A549 (cell line): ENCODE results near the gene CSTA. TPM values are rescaled to one million over a fixed set of nuclear protein-coding genes. Genes with fewer than 3 reads are reported as not detected.

ENCODE experiments used
- ATAC-seq, 2 experiments: fragments of 200-7000 bp in 1 of 2; fragments of >200 bp in 1 of 2; cut with Nextera tagmentation in 1 of 2; cut with Tn5 transposase in 1 of 2; 3 replicates each; pipeline versions ENCODE4 v1.8.0 to v1.9.1; 2018 to 2020; ENCODE audit warnings: mild to moderate bottlenecking in 1 of 2, moderate library complexity in 1 of 2
- CTCF ChIA-PET: fragments of 300-600 bp; sonication (Branson Sonifier 250); formaldehyde crosslinking; extraction: SDS; loops from one replicate; lab custom pipeline; 2021; ENCODE audit warnings: antibody characterized with exemption, inconsistent platforms; lab: Yijun Ruan, JAX
- POLR2A ChIA-PET: fragments of 350-600 bp; formaldehyde crosslinking; extraction: SDS; loops from one replicate; lab custom pipeline; 2021; ENCODE audit warnings: antibody characterized with exemption, inconsistent platforms; lab: Yijun Ruan, JAX
- DNase-seq, 2 experiments: peaks; one replicate each; pipeline versions ENCODE4 v3.0.0 to v3.0.0-alpha.2; 2011 to 2016; ENCODE audit warnings: low read depth in 1 of 2, low spot score in 1 of 2
- FAIRE-seq: peaks from 2 replicates; lab custom pipeline; 2011; peaks lifted over from hg19 to GRCh38; lab: Jason Lieb, UNC
- H3K27ac ChIP-seq, 2 experiments: fragments of >200 bp; sonication (Bioruptor Twin); formaldehyde crosslinking; 3 replicates each; pipeline ENCODE4 v1.5.1; 2016 to 2017
- H3K4me1 ChIP-seq: fragments of >200 bp; sonication (Bioruptor Twin); formaldehyde crosslinking; 3 replicates; pipeline ENCODE4 v1.6.1; 2016
- H3K4me2 ChIP-seq: fragments of >200 bp; sonication (Bioruptor Twin); formaldehyde crosslinking; 3 replicates; pipeline ENCODE4 v1.6.1; 2016
- H3K4me3 ChIP-seq: fragments of >200 bp; sonication (Bioruptor Twin); formaldehyde crosslinking; 3 replicates; pipeline ENCODE4 v1.5.1; 2016
- H3K9me3 ChIP-seq: fragments of >200 bp; sonication (Bioruptor Twin); formaldehyde crosslinking; 3 replicates; pipeline ENCODE4 v1.6.1; 2016
- CTCF ChIP-seq: fragments of >200 bp; sonication (Bioruptor Twin); formaldehyde crosslinking; IDR thresholded peaks from 3 replicates; pipeline ENCODE4 v1.5.1; 2016
- EP300 ChIP-seq, 2 experiments: fragments of >200 bp; sonication (Bioruptor Twin); formaldehyde crosslinking; IDR thresholded peaks; 2 replicates in 1 of 2; 3 replicates in 1 of 2; pipeline ENCODE4 v1.6.1; 2016 to 2017
- GATA3 ChIP-seq: IDR thresholded peaks from 2 replicates; pipeline ENCODE4 v1.6.1; 2012; ENCODE audit warnings: borderline replicate concordance
- HES2 ChIP-seq: fragments of >200 bp; sonication (Bioruptor Twin); formaldehyde crosslinking; IDR thresholded peaks from 2 replicates; pipeline ENCODE4 v1.6.1; 2016
- HMGXB4 ChIP-seq: fragments of 250-450 bp; sonication (Bioruptor Pico); IDR thresholded peaks from 2 replicates; pipeline ENCODE4 v1.5.0; 2021; ENCODE audit warnings: mild to moderate bottlenecking, moderate library complexity, borderline replicate concordance
- JUN ChIP-seq, 2 experiments: fragments of >200 bp; sonication (Bioruptor Twin); formaldehyde crosslinking; IDR thresholded peaks; 2 replicates in 1 of 2; 3 replicates in 1 of 2; pipeline ENCODE4 v1.6.1; 2016 to 2017
- KDM5A ChIP-seq: fragments of 200-600 bp; sonication (generic); IDR thresholded peaks from 2 replicates; pipeline ENCODE4 v1.6.1; 2016; ENCODE audit warnings: antibody characterized with exemption, mild to moderate bottlenecking
- MAZ ChIP-seq: fragments of 150-350 bp; IDR thresholded peaks from 2 replicates; pipeline ENCODE4 v1.6.1; 2014; ENCODE audit warnings: antibody characterized with exemption, low read depth, low read length, borderline replicate concordance
- NFE2L2 ChIP-seq: fragments of 150-350 bp; conservative IDR thresholded peaks from 2 replicates; pipeline ENCODE4 v1.6.1; 2014; ENCODE audit warnings: low read length
- NPAS2 ChIP-seq: fragments of 250-450 bp; sonication (Bioruptor Pico); IDR thresholded peaks from 2 replicates; pipeline ENCODE4 v1.8.0; 2022; ENCODE audit warnings: mild to moderate bottlenecking, moderate library complexity, borderline replicate concordance
- POLR2A ChIP-seq: IDR thresholded peaks from 2 replicates; pipeline ENCODE4 v1.6.1; 2012; ENCODE audit warnings: mild to moderate bottlenecking, low read length
- POLR2AphosphoS2 ChIP-seq: conservative IDR thresholded peaks from 2 replicates; pipeline ENCODE4 v1.6.1; 2012; ENCODE audit warnings: low read length, improper control_type of control experiment, inconsistent platforms
- RAD21 ChIP-seq, 2 experiments: fragments of >200 bp in 1 of 2; sonication (Bioruptor Twin) in 1 of 2; formaldehyde crosslinking in 1 of 2; IDR thresholded peaks in 1 of 2; conservative IDR thresholded peaks in 1 of 2; 2 replicates in 1 of 2; 3 replicates in 1 of 2; pipeline ENCODE4 v1.6.1; 2012 to 2018; ENCODE audit warnings: inconsistent platforms in 1 of 2
- RARB ChIP-seq: fragments of 250-450 bp; sonication (Bioruptor Pico); IDR thresholded peaks from 2 replicates; pipeline ENCODE4 v1.8.0; 2021; ENCODE audit warnings: mild to moderate bottlenecking, moderate library complexity
- RCOR1 ChIP-seq: fragments of 150-350 bp; IDR thresholded peaks from 2 replicates; pipeline ENCODE4 v1.6.1; 2014; ENCODE audit warnings: antibody characterized with exemption, low read length, low read depth
- RFX5 ChIP-seq: fragments of 450-650 bp; IDR thresholded peaks from 2 replicates; pipeline ENCODE4 v1.7.1; 2014; ENCODE audit warnings: antibody characterized with exemption, mild to moderate bottlenecking, moderate library complexity
- SREBF2 ChIP-seq: fragments of 450-650 bp; IDR thresholded peaks from 2 replicates; pipeline ENCODE4 v1.6.1; 2014; ENCODE audit warnings: mild to moderate bottlenecking, moderate library complexity
- TP53 ChIP-seq: fragments of 250-450 bp; sonication (Bioruptor Pico); IDR thresholded peaks from 2 replicates; pipeline ENCODE4 v1.5.0; 2021; ENCODE audit warnings: mild to moderate bottlenecking, moderate library complexity
- ZFP36 ChIP-seq: fragments of 450-650 bp; IDR thresholded peaks from 2 replicates; pipeline ENCODE4 v1.6.1; 2014; ENCODE audit warnings: borderline replicate concordance; ENCODE audit not compliant: partially characterized antibody
- ZSCAN20 ChIP-seq: fragments of 250-450 bp; sonication (Bioruptor Pico); IDR thresholded peaks from 2 replicates; pipeline ENCODE4 v1.8.0; 2022; ENCODE audit warnings: mild to moderate bottlenecking, moderate library complexity
- WGBS: methylation state at CpG from one replicate; pipeline ENCODE4 v1.1.6; 2017; ENCODE audit errors: missing lambda C conversion rate; 5-methylcytosine and 5-hydroxymethylcytosine counted together
- polyA plus RNA-seq, 4 experiments: library from polyadenylated mRNA; depleted of rRNA in 3 of 4; stranded (reverse); fragments of >200 nt; fragmentation: RNase III in 1 of 4; extraction: RNeasy Plus Mini Kit Qiagen cat#74134 plus additional on column Dnase treatment in 1 of 4; gene quantifications; 2 replicates in 3 of 4; 3 replicates in 1 of 4; pipeline ENCODE4 v1.2.3, GENCODE V29; 2011 to 2017

CSTA gene
- polyA plus RNA-seq, 2 of the 4 experiments (the other 2 are of a cell fraction) = 0.41 to 7.8 TPM

- CTCF ChIA-PET = no interaction called here
- DNase-seq (no peak), FAIRE-seq (no peak), ATAC-seq (no peak)
- no peak overlapping the region for H3K4me2 ChIP-seq
- no peak overlapping the region for H3K4me3 ChIP-seq
- TF ChIP-seq RARB (CRISPR knock-in tag) (no peak), MAZ (no peak), KDM5A (no peak), HES2 (no peak), POLR2A (0 out of 2 replicates have a peak, but pooled peaks have one; percentile 3)
- no peak overlapping the region for H3K27ac ChIP-seq
- POLR2A ChIA-PET = no interaction called here
- H3K4me1 ChIP-seq = no peaks in the 10 kb centered on the region
- H3K9me3 ChIP-seq = no peaks in the 10 kb centered on the region
- WGBS = 66% methylated on average over 21 of the region's 22 CpGs
Observed at GRCh38 chr3:122283796-122284445, 41.1 kb upstream of the CSTA start.

GRCh38 chr3:122284486-122284885 lies 40.6 kb upstream of the CSTA start:
- no peak overlapping the region for H3K27ac ChIP-seq
- POLR2A ChIA-PET = no interaction called here

GRCh38 chr3:122294359-122294758 lies 30.7 kb upstream of the CSTA start:
- ChIA-PET CTCF (interaction anchor here (0.7 kb wide), 1 partner anchor 16 kb away, joined by 3 read pairs; no protein-coding TSS in a partner anchor), POLR2A (no interaction called here)
- Histone ChIP-seq H3K9me3 (no peaks in the 10 kb centered on the region), H3K4me1 (no peaks in the 10 kb centered on the region), H3K4me2 (no peak overlapping the region), H3K27ac (no peak overlapping the region), H3K4me3 (no peak overlapping the region)
- WGBS = 49% methylated on average over 6 of the region's 6 CpGs
- ATAC-seq = no peak
- DNase-seq = no peak
- FAIRE-seq = no peak
- no peak for TF ChIP-seq ZSCAN20 (CRISPR knock-in tag)

More at GRCh38 chr3:122284486-122284885, 40.6 kb upstream of the CSTA start:
- Histone ChIP-seq H3K4me2 (no peak overlapping the region), H3K4me3 (no peak overlapping the region), H3K9me3 (no peaks in the 10 kb centered on the region), H3K4me1 (no peaks in the 10 kb centered on the region)
- CTCF ChIA-PET = no interaction called here
- TF ChIP-seq NPAS2 (CRISPR knock-in tag) (no peak), JUN (IDR thresholded peaks at IDR 0.05) (no peak)
- FAIRE-seq = no peak
- WGBS = 73% methylated on average over 16 of the region's 20 CpGs
- DNase-seq = no peak
- no peak for ATAC-seq

GRCh38 chr3:122295266-122296062 lies 29.6 kb upstream of the CSTA start:
- ATAC-seq = no peak
- no peak for TF ChIP-seq RFX5
- no peak for TF ChIP-seq EP300 (IDR thresholded peaks at IDR 0.05)
- no peak for TF ChIP-seq SREBF2
- TF ChIP-seq POLR2AphosphoS2 = no peak
- TF ChIP-seq POLR2A = no peak
- no peak for TF ChIP-seq NFE2L2
- TF ChIP-seq CTCF = no peak
- no peak for TF ChIP-seq RAD21 (conservative IDR thresholded peaks at IDR 0.05 in 1 of 2, IDR thresholded peaks at IDR 0.05 in 1 of 2)
- TF ChIP-seq TP53 (CRISPR knock-in tag) = no peak
- TF ChIP-seq RCOR1 = no peak
- no peak for TF ChIP-seq GATA3
- no peak for TF ChIP-seq HMGXB4 (CRISPR knock-in tag)
- TF ChIP-seq KDM5A = no peak
- no peak for TF ChIP-seq ZFP36
- H3K4me1 ChIP-seq = no peaks in the 10 kb centered on the region
- 57% methylated on average over 5 of the region's 5 CpGs for WGBS
- no peak overlapping the region for H3K4me3 ChIP-seq
- no peak overlapping the region for H3K27ac ChIP-seq
- H3K9me3 ChIP-seq = peaks cover 5% of the 10 kb centered on the region; the same call in 1 of the 3 replicates
- no peak for FAIRE-seq
- ChIA-PET POLR2A (no interaction called here), CTCF (interaction anchor here (1.0 kb wide), 1 partner anchor 548 kb away, joined by 3 read pairs; no protein-coding TSS in a partner anchor)
- no peak for DNase-seq
- H3K4me2 ChIP-seq = no peak overlapping the region
